ENCODE results near the gene DNHD1. TPM values are rescaled to one million over a fixed set of nuclear protein-coding genes. Genes with fewer than 3 reads are reported as not detected.
A peak's percentile ranks its signal among the peaks of the same experiment; 100 is the strongest.

The DNHD1 gene
- total RNA-seq, 1 donor from 2014 or later = 2.4 TPM

DNA sequence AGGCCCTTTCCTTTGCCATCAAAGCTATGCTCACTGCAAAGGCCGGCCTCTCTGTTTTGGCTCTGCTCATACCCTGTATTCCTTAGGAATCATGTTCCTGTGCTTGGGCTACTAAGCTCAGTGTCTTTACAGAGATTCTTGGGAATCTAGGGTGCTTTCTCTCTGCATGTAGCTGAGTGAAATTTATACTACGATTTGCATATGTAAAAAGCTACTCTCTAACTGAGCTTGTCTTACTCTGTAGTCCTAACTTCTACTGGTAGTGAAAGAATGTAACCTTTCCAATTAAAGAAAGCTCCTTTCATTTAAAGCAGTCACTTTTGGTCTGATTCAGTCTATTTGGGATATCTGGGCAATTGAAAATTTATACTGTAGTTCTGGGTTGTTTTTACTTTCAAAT, 32.2 kb downstream of the DNHD1 start:
- no peak for DNase-seq (ENCODE audit: low spot score in 2 of 2)
- FAIRE-seq = no peak

DNA sequence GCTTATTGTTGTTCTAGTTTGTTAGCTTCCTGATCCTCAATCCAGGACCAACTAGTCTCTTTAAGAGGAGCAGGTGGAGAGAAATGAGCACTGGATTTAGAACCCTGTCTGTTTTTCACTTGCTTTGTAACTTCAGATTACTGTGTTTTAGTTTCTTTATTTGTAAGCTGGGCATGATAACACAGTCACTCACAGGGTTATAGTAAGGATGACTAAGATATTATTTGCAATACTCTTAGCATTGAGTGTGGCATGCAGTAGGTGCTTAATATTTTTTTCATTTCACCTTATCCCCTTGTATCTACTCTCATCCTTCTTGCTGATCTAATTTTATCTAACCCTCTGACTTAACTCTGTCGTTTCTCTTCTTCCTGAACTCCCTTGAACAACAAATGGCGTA, 33.8 kb downstream of the DNHD1 start:
- FAIRE-seq = no peak
- no peak for DNase-seq (ENCODE audit: low spot score in 2 of 2)

DNA sequence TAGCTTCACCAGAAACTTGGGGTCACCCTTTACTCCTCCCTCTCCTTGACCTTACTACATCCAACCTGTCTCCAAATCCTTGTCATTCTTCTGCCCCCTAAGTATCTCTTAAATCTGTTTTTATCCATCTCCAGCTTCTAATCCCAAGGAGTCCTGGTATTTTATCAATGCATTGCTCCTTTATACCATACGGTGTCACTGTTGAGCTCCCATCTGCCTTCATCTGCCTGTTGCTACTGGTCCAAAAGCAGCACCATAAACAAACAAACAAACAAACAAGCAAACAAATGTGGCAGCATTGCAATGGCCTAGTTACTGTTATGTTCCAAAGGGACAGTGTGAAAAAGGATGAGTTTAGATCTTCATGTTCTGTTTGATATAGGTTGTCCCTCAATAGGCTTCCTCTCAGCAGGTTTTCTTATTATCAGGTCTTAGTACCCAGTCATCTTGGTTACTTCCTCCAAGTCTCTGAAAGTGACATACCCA, 34.2 kb downstream of the DNHD1 start:
- no peak for FAIRE-seq
- DNase-seq (ENCODE audit: low spot score in 2 of 2) = peak in 1 of 2 donors; percentile 53

DNA sequence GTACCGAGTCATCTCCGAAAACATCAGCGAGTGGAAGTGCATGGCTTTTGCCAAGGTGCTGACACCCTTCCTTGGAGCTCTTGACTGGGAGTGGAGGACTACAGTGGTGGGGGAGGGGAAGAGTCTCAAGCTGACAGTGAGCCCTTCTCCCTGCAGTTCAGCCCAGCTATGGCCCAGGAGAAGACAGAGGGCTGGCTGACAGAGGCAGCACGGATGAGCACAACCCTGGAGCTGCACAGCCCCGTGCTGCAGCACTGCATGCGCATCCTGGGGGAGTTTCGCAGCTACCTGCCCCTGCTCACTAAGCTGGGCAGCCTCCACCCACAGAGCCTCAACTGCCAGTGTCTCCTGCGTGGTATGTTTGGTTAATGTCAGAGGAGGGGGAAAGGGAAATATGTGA, 41.4 kb downstream of the DNHD1 start:
- no peak for DNase-seq (ENCODE audit: low spot score in 2 of 2)
- no peak for FAIRE-seq

DNA sequence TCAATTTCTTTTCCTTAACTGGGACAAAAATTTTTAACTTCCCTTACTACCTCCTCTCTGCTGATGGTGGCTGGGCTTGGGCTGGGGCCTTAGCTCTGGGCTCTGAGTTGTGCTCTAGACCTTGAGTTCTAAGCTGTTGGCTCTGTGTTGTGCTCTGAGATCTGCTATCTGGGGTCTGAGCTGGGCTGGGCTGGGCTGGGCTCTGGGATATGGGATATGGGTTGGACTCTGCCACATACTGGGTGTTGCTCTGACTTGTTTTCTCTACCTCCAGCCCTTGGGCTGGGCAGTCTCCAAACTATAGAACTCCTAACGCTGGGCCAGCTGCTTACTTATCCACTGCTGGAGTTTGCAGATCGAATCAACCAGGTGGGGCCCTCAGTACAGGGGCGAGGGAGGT, 41.9 kb downstream of the DNHD1 start:
- no peak for DNase-seq (ENCODE audit: low spot score in 2 of 2)
- no peak for FAIRE-seq

DNA sequence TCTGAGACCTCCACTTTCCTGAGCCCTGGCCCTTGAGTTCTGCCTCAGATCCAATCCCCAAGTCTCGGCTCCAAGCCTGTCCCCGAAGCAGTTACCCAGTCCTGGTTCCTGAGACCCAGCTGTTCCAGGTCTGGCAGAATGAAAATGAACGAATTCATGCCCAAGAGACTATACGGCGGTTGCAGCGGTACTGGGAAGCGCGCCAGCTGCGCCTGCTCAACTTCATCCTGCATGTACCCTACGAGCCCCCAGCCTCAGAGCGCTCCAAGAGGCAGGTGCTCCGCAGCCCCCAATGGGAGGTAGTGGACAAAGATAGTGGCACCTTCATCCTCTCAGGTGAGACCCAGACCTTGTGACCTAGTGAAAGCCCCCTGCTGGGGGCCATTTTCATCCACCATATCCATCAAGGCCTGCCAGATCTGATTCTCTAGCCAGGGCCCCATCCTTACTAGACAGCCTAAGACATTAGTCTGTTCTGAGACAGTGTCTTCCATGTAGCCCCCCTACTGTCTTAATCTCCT, 42.7 kb downstream of the DNHD1 start:
- FAIRE-seq (no peak), DNase-seq (ENCODE audit: low spot score in 2 of 2) (no peak)

DNA sequence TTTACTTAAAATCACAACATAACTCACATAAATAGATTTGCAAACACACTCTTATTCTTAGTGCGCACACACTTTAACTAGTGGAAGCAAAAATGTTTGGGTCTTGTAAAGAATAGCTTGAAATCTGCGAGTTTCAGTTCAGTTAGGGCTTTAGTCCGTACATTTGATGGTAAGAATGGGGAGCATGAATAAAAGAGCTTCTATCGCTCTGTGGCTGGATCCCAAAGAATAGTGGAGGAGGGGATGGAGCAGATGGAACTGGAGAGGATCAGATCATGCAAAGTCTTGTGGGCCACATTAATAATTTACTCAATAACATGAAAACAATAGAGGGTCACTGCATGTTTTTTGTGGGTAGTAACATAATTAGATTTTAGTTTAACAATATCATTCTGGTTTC, 44.3 kb downstream of the DNHD1 start:
- no peak for FAIRE-seq
- DNase-seq (ENCODE audit: low spot score in 2 of 2) = no peak

DNA sequence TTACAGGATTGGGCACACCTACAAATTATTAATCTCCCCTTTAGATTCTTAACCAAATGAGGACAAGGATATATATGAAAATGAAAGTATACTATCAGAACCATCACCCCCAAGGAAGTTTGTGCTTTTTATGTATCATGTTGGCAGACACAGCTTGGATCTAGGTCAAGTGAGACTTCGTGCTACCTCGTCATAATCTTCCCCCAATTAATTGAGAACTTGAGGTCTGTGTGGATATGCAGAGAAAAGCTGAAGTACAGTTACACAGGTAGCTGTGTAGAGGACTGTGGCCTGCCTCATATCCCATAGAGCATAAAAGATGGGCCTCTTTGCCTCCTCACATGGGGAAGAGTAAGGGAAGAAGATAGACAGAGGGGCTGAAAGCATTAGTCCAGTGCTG, 45.6 kb downstream of the DNHD1 start:
- FAIRE-seq (no peak), DNase-seq (ENCODE audit: low spot score in 2 of 2) (no peak)

DNA sequence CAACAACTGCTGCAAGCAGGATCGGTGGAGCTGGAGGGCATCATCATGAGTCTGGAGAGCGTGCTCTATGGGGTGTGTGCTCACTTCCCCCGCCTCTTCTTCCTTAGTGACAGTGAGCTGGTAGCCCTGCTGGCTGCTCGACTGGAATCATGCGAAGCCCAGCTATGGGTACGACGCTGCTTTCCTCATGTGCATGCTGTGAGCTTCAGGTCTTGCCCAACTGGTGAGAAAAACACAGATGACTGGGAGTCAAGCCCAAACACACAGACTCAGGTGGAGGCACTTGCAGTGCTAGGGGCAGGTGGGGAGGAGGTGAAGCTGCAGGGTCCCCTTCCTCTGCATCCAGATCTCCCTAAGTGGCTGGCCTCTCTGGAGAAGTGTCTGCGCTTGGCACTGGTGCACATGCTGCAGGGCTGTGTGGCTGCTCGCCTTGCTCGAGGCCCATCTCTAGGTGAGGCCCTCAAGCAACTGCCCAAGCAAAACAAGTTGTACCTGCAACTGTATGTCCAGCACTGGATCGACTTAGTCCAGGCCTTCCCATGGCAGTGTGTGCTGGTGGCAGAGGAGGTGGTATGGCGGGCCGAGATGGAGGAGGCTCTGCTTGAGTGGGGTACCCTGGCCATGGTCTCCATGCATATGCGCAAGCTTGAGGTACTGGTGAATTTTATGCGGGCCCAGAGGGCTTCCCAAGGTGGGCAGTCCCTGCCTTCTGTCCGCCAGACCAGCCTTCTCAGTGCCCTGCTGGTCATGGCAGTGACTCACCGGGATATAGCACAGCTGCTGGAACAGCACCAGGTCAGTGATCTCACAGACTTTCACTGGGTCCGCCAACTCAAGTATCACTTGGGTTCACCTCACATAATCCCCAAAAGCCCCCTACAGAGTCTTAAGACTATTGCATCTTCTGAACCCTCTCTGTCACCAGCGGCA, 48.1 kb downstream of the DNHD1 start:
- FAIRE-seq = no peak
- DNase-seq (ENCODE audit: low spot score in 2 of 2) = no peak

DNA sequence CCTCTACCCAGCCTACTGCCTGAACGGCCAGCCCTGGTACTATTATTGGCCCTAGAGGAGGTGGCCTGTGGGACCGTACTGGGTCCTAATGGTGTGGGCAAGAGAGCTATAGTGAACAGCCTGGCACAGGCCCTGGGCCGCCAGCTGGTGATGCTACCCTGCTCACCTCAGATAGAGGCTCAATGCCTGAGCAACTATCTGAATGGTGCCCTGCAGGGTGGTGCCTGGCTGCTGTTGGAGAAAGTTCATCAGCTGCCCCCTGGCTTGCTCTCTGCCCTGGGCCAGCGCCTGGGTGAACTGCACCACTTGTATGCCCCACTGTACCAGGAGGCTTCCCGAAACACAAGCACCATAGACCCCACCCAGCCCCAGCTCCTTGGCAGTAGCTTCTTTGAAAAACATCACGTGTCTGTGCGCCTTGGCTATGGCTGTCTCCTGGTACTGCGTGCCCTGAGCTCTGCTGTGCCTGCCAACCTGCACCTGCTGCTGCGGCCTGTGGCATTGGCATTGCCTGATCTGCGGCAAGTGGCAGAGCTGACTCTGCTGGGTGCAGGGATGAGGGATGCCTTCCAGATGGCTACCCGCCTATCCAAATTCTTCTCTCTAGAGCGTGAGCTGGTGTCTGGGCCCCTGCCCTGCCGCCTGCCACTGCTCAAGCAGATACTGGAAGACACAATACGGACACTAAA, 49.0 kb downstream of the DNHD1 start:
- FAIRE-seq = no peak
- DNase-seq (ENCODE audit: low spot score in 2 of 2) = no peak

DNA sequence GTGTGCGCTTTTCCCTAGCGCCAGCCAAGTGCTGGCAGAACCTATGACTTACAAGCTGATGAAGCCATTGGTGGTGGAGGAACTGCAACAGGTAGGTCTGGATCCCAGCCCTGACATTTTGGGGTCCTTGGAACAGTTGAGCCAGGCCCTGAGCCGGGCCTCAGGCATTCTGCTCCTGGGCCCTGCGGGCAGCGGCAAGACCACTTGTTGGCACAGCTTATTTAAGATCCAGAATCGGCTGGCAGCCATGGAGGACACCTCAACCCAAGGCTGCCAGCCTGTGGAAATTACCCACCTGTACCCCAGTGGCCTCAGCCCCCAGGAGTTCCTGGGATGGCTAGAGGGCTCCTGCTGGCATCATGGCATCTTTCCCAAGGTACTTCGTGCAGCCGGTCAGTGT, 49.7 kb downstream of the DNHD1 start:
- FAIRE-seq = no peak
- no peak for DNase-seq (ENCODE audit: low spot score in 2 of 2)

DNA sequence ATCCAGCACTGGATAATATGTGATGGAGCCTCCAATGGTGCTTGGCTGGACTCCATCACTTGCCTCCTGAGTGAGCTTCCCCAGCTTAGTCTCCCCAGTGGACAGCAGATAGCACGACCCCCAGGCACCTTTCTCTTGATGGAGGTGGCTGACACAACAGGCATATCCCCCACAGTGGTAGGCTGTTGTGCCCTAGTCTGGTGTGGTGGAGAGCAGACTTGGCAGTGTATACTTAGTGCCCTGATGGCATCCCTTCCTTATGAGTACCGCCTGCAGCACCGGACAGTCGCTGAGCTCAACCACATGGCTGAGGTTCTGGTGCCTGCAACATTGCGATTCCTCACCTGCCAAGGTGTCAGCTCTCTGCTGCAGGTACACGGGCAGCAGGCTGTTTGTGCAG, 50.1 kb downstream of the DNHD1 start:
- no peak for FAIRE-seq
- DNase-seq (ENCODE audit: low spot score in 2 of 2) = no peak

DNA sequence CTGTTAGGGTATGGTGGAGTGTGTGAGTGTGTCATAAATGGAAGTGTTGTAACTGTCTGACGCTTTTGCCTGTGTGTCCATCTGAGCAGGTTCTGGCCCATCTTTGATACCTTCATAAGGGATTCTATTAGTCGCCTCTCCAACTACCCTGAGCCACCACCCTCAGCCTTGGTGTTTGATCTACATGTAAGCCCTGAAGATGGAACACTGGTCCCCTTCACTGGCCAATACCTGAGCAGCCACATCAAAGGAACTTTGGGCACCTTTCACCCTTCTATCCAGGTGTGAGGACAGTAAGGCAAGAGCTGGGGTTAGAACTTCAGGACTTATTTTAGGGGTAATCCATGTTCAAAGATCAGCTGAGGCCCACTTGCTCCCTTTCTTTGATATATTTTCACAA, 51.0 kb downstream of the DNHD1 start:
- DNase-seq (ENCODE audit: low spot score in 2 of 2) (no peak), FAIRE-seq (no peak)

DNA sequence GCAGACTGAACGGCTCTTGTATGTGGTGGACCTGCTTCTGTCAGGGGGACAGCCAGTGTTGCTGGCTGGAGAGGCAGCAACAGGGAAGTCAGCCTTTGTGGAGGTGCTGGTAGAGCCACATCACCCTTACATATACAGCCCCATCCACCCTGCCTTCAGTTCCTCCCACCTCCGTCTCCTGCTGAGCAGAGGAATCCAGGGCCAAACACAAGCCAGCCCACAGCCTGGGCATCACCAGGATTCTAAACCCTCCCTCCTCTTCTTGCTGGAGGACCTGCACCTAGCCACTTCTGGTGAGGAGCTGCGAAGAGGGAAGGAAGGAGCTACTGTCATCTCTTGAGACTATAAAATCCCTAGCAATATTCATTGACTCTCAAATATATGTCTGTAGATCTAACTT, 51.6 kb downstream of the DNHD1 start:
- no peak for FAIRE-seq
- DNase-seq (ENCODE audit: low spot score in 2 of 2) = no peak

DNA sequence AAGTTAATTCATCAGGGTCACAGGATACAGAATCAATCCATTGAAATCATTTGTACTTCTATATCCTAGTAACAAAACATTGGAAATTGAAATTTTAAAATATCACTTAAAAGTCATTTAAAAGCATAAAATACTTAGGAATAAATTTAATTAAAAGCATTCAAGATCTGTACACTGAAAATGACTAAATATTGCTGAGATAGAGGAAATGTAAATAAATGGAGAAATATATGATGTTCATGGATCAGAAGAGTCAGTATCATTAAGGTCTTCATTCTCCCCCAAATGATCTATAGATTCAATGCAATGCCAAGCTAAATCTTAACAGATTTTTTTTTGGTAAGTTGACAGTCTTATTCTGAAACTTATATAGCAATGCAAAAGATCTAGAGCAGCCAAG, 56.6 kb downstream of the DNHD1 start:
- DNase-seq (ENCODE audit: low spot score in 2 of 2) (no peak), FAIRE-seq (no peak)

DNA sequence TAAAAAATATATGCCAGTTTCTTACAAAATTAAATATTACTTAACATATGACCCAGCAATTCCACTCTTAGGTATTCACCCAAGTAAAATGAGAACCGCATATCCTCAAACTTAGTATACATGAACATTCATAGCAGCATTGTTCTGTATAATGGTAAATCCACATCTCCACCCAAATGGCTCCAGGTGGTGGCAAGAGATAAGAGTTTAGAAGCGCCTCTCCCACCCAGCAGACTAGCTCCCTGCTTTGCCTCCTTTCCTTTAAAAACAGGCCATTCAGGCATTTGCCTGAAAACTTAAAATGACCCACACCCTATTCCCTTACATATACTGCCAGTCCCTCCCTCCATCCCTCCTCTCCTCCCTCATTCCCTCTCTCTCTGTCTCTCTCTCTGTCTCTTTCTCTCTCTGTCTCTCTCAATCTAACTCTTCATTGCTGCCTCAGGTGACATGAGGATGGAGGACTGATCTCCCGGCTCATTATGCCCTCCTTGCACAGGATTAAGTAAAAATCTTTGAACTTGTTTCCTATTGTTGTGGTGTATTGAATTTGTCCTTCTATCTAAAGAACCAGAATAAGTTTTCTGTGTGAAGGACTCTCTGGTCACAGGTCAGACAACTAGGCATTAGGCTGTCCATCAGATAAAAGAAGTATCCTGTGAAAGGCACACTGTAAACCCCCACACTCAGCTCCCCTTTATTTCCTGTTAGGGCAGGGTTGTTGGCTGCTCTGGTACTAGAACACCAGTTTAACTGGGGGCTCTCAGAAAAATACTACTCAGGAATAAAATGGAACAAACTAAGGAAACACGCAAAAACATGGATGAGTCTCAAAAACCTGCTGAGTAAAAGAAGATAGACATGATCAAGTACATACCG, 58.0 kb downstream of the DNHD1 start:
- no peak for DNase-seq (ENCODE audit: low spot score in 2 of 2)
- no peak for FAIRE-seq

DNA sequence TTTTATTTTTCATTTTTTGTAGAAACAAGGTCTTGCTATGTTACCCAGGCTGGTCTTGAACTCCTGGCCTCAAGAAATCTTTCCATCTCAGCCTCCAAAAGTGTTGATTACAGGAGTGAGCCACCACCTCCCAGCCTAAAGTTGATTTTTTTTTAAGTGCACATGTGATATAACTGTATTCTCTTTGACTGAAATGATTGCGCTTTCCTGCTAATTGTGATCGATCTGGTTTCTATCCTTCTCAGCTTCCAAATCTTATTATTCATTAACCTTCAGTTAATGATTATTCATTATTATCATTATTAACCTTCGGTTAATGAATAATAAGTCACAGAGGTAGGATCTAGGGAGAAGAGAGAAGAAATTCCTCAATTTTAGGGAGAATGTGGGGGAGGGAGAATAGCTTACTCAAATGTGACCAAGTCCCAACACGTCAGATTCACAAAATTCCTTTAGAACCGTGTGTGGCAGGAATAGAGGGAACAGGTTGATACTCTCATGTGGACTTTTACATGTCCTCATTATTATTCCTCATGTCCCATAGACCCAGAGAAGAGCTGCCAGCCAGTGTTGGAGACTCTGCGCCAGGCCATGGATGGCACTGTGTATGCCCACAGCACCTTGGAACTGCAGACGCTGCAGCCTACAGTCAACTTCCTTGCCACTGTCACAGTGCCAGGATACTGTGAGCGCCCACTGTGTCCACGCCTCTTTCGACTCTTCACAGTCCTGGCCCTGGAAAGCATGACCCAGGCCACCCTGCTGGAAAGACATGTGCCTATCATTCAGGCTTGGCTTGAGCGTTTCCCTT, 59.3 kb downstream of the DNHD1 start:
- DNase-seq (ENCODE audit: low spot score in 2 of 2) = no peak
- FAIRE-seq = no peak

DNA sequence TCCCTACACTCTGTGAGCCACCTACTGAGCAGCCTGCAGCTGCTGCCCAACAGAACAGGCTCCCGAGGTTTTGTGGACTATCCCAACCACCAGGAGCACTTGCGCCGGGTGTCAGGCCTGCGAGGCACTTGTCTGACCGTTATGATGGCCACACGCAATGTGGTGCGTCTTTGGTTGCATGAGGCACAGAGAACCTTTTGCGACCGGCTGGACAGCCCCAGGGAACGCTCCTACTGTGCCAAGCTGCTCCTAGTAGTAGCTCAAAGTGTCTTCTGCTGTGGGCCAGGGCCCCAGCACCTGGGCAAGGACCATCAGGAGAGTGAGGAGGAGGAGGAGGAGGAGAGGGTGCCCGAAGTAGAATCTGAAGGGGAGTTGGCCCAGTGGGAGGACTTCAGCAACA, 60.0 kb downstream of the DNHD1 start:
- no peak for FAIRE-seq

DNA sequence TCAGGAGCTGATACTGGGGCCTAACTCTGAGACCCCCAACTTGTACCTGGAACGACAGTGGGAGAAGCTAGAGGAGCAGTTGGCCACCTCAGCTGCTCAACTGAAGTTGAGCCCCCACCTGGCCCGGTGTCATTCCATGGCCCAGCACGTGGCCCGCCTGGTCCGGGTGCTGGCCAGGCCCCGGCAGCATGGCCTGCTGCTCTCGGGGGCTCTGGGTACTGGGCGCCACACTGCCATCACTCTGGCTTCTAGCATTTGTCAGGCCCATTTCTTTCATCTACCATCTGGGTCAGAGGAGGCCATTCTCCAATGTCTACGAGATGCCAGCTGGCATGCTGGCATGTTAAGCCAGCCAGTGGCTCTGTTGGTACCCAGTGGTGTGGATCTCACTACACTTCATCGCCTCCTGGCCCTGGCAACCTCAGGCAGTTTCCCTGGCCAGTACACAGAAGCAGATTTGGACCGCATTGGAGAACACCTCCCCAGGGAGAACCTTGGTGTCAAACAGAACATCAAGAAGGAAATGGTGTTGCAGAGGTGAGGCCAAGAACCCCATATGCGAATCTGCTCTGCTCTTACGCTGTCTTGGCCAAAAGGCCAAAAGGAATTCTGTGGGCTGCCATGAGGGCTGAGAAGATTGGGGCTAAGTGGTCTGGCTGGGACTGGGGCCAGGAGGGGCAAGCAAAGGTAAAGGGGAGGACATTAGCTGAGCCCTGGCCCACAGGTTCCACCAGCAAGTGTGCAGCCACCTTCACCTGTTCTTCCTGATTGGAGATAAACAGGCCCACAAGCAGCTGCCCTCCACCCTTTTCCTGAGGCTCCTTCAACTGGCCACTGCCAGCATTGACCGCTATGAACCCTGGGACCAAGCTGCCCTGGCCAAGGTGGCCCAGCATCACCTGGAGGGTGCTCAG, 60.9 kb downstream of the DNHD1 start:
- DNase-seq (ENCODE audit: low spot score in 2 of 2) = no peak
- no peak for FAIRE-seq

More for the DNA sequence above, 60.0 kb downstream of the DNHD1 start:
- no peak for DNase-seq (ENCODE audit: low spot score in 2 of 2)

All from frontal cortex (tissue), 4 donors.